ENCODE results near the gene CELF4. TPM values are rescaled to one million over a fixed set of nuclear protein-coding genes. Genes with fewer than 3 reads are reported as not detected.

The CELF4 gene
- total RNA-seq, 1 donor from 2014 or later = 0.22 TPM

DNA sequence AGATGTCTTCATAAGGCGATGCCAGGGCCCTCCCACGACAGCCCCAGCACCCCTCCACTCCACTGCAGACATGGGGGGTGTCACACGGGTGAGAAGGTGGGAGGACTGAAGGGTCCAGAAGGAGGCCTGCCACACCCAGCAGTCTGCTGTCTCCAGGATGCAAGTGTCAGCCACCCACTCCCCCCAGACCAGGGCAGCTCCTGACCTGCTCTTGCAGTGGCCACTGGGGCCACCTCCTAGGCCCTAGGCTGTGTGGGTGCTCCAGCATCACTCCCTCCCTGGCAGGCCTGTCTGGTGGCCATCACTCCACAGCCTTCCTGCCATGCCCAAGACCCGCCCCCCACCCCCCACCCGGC lies 171.0 kb downstream of the CELF4 start:
- Mint-ChIP-seq H3K27me3 (ENCODE audit: low read depth) (peaks cover 15% of the 10 kb centered on the region), H3K27ac (ENCODE audit: unreplicated experiment) (no peak overlapping the region), H3K9me3 (ENCODE audit: low read depth) (peaks cover 5% of the 10 kb centered on the region), H3K4me1 (ENCODE audit: low read depth) (peaks cover 6% of the 10 kb centered on the region), H3K36me3 (ENCODE audit: low read depth) (peaks cover 1% of the 10 kb centered on the region), H3K4me3 (ENCODE audit: unreplicated experiment) (no peak overlapping the region)
- DNase-seq (ENCODE audit: low spot score) = no peak
- TF ChIP-seq CTCF (IDR thresholded peaks at IDR 0.05) = no peak

DNA sequence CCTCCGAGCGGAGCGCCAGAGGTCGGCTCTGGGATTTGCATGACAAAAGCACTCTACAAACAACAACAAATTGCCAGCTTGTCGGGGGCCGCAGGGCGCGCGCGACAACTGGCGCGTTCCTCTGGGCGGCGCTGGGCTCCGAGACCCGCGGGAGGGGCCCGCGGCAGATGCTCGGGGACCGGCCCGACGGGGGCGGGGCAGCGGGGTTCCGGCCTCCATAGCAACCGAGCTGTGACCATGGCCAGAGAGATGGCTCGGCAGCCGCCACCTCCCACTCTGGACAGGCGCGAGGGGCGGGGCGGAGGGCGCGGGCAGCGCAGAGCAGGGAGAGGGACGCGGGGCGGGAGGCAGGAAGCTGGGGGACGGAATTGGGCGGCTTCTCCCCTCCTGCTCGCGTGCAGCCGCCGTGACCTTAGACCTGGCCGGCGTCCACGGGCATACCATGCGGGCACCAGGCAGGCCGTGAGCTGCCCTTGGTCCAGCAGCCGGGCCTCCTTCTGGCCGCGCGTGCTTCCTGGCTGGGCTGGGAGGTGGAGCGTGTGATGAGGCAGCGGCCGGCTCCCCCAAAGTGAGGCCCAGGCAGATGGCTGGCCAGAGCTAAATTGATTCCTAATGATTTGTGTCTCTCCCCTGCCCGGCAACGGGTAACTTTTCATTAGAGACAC lies 171.5 kb downstream of the CELF4 start:
- H3K4me1 Mint-ChIP-seq (ENCODE audit: low read depth) = peaks cover 6% of the 10 kb centered on the region
- H3K27me3 Mint-ChIP-seq (ENCODE audit: low read depth) = peaks cover 15% of the 10 kb centered on the region
- TF ChIP-seq CTCF (IDR thresholded peaks at IDR 0.05) = peak; percentile 39
- peaks cover 10% of the 10 kb centered on the region for H3K9me3 Mint-ChIP-seq (ENCODE audit: low read depth)
- DNase-seq (ENCODE audit: low spot score) = no peak
- H3K36me3 Mint-ChIP-seq (ENCODE audit: low read depth) = peaks cover 2% of the 10 kb centered on the region
- no peak overlapping the region for H3K27ac Mint-ChIP-seq (ENCODE audit: unreplicated experiment)
- H3K4me3 Mint-ChIP-seq (ENCODE audit: unreplicated experiment) = peak overlapping the region; percentile 53

- TF ChIP-seq CTCF (IDR thresholded peaks at IDR 0.05) = no peak
- Mint-ChIP-seq H3K4me1 (ENCODE audit: low read depth) (peaks cover 6% of the 10 kb centered on the region), H3K9me3 (ENCODE audit: low read depth) (peaks cover 15% of the 10 kb centered on the region), H3K27me3 (ENCODE audit: low read depth) (peaks cover 15% of the 10 kb centered on the region), H3K4me3 (ENCODE audit: unreplicated experiment) (peak overlapping the region; percentile 53), H3K27ac (ENCODE audit: unreplicated experiment) (no peak overlapping the region), H3K36me3 (ENCODE audit: low read depth) (peaks cover 2% of the 10 kb centered on the region)
- DNase-seq (ENCODE audit: low spot score) = no peak
Observed at GRCh38 chr18:37393221-37393827, 172.3 kb downstream of the CELF4 start.

GRCh38 chr18:37392648-37393047 lies 172.9 kb downstream of the CELF4 start:
- H3K4me3 Mint-ChIP-seq (ENCODE audit: unreplicated experiment) = no peak overlapping the region

More at GRCh38 chr18:37392648-37393047, 172.9 kb downstream of the CELF4 start:
- Mint-ChIP-seq H3K27ac (ENCODE audit: unreplicated experiment) (no peak overlapping the region), H3K4me1 (ENCODE audit: low read depth) (peaks cover 6% of the 10 kb centered on the region), H3K36me3 (ENCODE audit: low read depth) (peaks cover 2% of the 10 kb centered on the region), H3K9me3 (ENCODE audit: low read depth) (peaks cover 16% of the 10 kb centered on the region), H3K27me3 (ENCODE audit: low read depth) (peaks cover 18% of the 10 kb centered on the region)
- no peak for DNase-seq (ENCODE audit: low spot score)
- no peak for TF ChIP-seq CTCF (IDR thresholded peaks at IDR 0.05)

Measured in chondrocyte (in vitro differentiated cells).